Activated naive CD4-positive, alpha-beta T cell treated with anti-CD3 and anti-CD28 coated beads, Interleukin-2, amount 10 ng/mL, durations not matched to agents 7 days and 5 days (primary cell): Measurements from ENCODE around the gene RMND5B.
A peak's percentile ranks its signal among the peaks of the same experiment; 100 is the strongest.
"Not testable (repeated sequence)": the region's sequence is repeated elsewhere in the genome, so short reads cannot be mapped to it uniquely, and the experiment has no call there.

Source experiments
- CTCF ChIA-PET: fragments of 350-600 bp; sonication (Branson Sonifier 250); formaldehyde crosslinking; loops from one replicate; lab custom pipeline; 2021; ENCODE audit warnings: antibody characterized with exemption; lab: Charles Lee
- DNase-seq: peaks from one replicate; pipeline ENCODE4 v3.0.0-alpha.2; 2020
- H3K27ac Mint-ChIP-seq: one replicate; pipeline ENCODE4 v1.8.0; 2021; ENCODE audit warnings: mild to moderate bottlenecking, moderate library complexity, mixed read lengths
- H3K27me3 Mint-ChIP-seq: one replicate; pipeline ENCODE4 v1.8.0; 2021; ENCODE audit warnings: mild to moderate bottlenecking, mixed read lengths
- H3K36me3 Mint-ChIP-seq: one replicate; pipeline ENCODE4 v1.8.0; 2021; ENCODE audit warnings: mixed read lengths
- H3K4me1 Mint-ChIP-seq: one replicate; pipeline ENCODE4 v1.8.0; 2021; ENCODE audit warnings: mixed read lengths
- H3K4me3 Mint-ChIP-seq: one replicate; pipeline ENCODE4 v1.8.0; 2021; ENCODE audit warnings: mild to moderate bottlenecking, moderate library complexity, mixed read lengths
- H3K9me3 Mint-ChIP-seq: one replicate; pipeline ENCODE4 v1.8.0; 2021; ENCODE audit warnings: mixed read lengths

Gene RMND5B, protein sequence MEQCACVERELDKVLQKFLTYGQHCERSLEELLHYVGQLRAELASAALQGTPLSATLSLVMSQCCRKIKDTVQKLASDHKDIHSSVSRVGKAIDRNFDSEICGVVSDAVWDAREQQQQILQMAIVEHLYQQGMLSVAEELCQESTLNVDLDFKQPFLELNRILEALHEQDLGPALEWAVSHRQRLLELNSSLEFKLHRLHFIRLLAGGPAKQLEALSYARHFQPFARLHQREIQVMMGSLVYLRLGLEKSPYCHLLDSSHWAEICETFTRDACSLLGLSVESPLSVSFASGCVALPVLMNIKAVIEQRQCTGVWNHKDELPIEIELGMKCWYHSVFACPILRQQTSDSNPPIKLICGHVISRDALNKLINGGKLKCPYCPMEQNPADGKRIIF

DNA sequence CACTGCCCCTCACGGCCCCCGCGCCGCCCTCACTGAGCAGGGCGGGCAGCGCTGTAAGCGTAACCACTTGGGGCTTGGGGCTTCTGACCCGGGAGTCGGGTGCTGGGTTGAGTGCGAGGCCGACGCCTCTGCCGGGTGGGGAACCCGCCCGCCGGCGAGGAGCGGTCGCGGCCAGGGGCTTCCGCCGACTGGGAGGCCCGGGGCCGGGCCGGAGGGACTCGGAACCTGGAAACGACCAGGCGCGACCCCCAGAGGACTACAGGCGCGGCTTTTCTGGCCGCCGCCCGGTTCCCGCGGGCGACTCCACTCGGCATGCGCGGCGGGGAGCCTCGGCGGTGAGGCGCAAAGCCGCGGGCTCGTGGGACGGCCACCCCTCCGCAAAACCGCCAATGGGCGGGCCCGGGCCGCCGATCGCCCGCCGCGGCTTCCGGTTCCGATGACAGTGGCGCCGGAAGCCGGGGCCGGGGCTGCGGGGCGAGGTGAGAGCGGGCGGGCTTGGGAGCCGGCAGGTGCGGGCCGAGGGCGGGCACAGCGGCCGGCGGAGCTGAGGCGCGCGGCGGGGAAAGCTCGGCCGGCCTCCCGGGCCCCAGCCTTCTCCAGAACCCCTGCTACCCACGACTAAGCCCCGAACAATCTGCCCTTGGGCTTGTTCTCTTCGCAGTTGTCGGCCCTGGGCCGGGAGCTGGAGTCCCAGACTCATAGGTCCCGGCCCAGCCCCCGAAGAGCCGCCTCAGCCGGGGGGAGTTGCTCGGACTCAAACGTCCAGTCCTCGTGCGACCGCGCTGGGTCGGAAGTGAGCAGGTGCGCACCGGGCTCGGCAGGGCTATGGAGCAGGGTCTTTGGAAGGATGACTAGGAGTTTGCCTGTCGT, at the start of gene RMND5B:
Gene RMND5B, plus strand, starts transcription at position 439 of the 870 bp plus-strand sequence. CDS start 7,106 bp downstream, outside the sequence.
- Mint-ChIP-seq H3K4me3 (peak within 1 kb of the TSS; percentile 78), H3K9me3 (no peaks in the 10 kb centered on the region), H3K27ac (peak within 1 kb of the TSS; percentile 75), H3K36me3 (peaks cover 12% of the 10 kb centered on the region), H3K4me1 (peaks cover 25% of the 10 kb centered on the region), H3K27me3 (peaks cover 23% of the 10 kb centered on the region)
- CTCF ChIA-PET, result interaction anchor here (1.7 kb wide), 1 partner anchor 10 kb away, joined by 6 read pairs; no protein-coding TSS in a partner anchor
- DNase-seq, result peak; percentile 87

DNA sequence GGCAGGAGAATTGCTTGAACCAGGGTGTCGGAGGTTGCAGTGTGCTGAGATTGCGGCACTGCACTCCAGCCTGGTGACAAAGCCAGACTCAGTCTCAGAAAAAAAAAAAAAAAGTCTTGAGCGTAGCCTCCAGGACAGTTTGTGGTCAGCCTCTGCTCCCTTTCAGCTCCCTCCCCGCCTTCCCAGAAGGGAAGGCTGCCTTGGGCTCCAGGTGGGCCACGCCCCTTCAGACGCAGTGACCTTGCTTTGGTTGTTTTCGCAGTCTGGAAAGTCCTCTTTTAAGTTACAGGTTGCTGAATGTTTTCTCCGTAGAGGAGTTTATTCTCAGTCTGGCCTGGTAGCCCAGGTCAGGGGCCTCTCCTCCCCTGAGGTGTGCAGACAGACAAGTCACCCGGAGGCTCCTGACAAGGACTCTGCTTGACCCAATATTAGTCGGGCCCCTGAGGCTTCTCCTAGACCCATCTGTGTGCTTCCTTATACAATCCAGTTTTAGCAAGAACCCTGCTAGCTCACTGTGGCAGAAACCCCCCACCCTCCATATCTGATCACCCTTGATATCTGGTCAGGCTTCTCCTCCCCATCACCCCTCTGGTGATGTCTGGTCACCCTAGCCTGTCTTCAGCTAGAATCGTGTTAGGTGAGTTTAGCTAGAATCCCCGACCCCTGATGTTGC, 49.1 kb upstream of the RMND5B start:
- Mint-ChIP-seq H3K27ac (no peak overlapping the region), H3K4me3 (no peak overlapping the region), H3K36me3 (no peaks in the 10 kb centered on the region), H3K27me3 (peaks cover 63% of the 10 kb centered on the region), H3K9me3 (no peaks in the 10 kb centered on the region), H3K4me1 (no peaks in the 10 kb centered on the region)
- DNase-seq, result no peak
- CTCF ChIA-PET, result interaction anchor here (0.5 kb wide), 1 partner anchor 99 kb away, joined by 3 read pairs; no protein-coding TSS in a partner anchor

- CTCF ChIA-PET, result no interaction called here
- no peak overlapping the region for H3K4me3 Mint-ChIP-seq
- H3K27me3 Mint-ChIP-seq, result peaks cover 55% of the 10 kb centered on the region
- no peaks in the 10 kb centered on the region for H3K9me3 Mint-ChIP-seq
- no peak overlapping the region for H3K27ac Mint-ChIP-seq
- no peaks in the 10 kb centered on the region for H3K4me1 Mint-ChIP-seq
- H3K36me3 Mint-ChIP-seq, result no peaks in the 10 kb centered on the region
- no peak for DNase-seq
Observed at GRCh38 chr5:178083922-178084321, 46.9 kb upstream of the RMND5B start.

DNA sequence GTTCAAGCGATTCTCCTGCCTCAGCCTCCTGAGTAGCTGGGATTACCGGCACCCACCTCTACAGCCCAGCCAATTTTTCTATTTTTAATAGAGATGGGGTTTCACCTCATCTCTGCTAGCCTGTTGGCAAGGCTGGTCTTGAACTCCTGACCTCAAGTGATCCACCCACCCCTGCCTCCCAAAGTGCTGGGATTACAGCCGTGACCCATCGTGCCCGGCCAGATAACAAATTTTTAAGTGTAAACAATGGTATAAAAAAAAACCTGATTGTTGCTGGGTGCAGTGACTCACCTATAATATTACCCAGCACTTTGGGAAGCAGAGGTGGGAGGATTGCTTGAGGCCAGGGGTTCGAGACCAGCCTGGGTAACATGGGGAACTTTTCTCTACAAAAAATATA, 45.5 kb upstream of the RMND5B start:
- Mint-ChIP-seq H3K9me3 (no peaks in the 10 kb centered on the region), H3K4me3 (no peak overlapping the region), H3K27me3 (peaks cover 56% of the 10 kb centered on the region), H3K4me1 (no peaks in the 10 kb centered on the region), H3K36me3 (no peaks in the 10 kb centered on the region), H3K27ac (no peak overlapping the region)
- DNase-seq, result no peak
- CTCF ChIA-PET, result interaction anchor here (0.9 kb wide), 1 partner anchor 10 kb away, joined by 3 read pairs; no protein-coding TSS in a partner anchor

DNA sequence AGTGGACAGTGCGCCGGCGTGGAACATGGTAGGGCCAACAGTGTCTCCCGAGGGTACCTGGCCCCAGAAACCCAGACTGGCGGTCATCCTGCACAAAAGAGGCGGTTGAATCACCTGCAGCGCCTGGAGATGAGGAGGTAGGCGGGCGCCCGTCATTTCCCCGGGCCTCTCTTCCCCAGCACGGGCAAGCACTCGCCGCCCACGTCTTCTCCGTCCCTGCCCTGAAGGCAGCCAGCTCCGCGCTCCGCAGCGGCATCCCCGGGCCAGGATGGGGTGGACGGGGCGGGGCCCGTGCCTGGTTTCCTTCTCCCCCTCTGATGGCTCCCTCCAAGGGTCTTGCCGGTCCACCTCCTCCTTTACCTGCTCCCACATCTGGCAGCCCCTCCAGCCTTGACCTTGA, 44.5 kb upstream of the RMND5B start:
- H3K27me3 Mint-ChIP-seq, result peaks cover 56% of the 10 kb centered on the region
- no peaks in the 10 kb centered on the region for H3K36me3 Mint-ChIP-seq
- H3K4me3 Mint-ChIP-seq, result no peak overlapping the region
- no peak for DNase-seq
- H3K27ac Mint-ChIP-seq, result no peak overlapping the region
- CTCF ChIA-PET, result no interaction called here
- H3K9me3 Mint-ChIP-seq, result peaks cover 1% of the 10 kb centered on the region
- H3K4me1 Mint-ChIP-seq, result no peaks in the 10 kb centered on the region

DNA sequence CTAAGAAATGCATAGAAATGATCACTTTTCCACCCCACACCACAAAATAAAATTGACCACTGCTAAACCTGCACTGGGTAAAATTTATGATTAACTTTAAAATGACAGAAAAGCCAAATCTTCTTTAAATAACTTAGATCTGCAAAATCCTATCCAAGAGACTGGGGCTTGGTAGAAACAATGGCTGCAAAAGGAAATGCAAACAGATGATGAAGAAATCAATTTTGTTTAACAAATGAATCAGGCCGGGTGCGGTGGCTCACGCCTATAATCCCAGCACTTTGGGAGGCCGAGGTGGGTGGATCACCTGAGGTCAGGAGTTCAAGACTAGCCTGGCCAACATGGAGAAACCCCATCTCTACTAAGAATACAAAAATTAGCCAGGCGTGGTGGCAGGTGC, 43.6 kb upstream of the RMND5B start:
- H3K27me3 Mint-ChIP-seq, result peaks cover 50% of the 10 kb centered on the region
- H3K4me3 Mint-ChIP-seq, result not testable (repeated sequence)

GRCh38 chr5:178090856-178091255, 40.0 kb upstream of the RMND5B start:
- H3K4me3 Mint-ChIP-seq, result no peak overlapping the region
- H3K27ac Mint-ChIP-seq, result no peak overlapping the region
- H3K4me1 Mint-ChIP-seq, result peaks cover 22% of the 10 kb centered on the region
- CTCF ChIA-PET, result interaction anchor here (0.6 to 4.4 kb wide), 3 partner anchors 14 to 72 kb away, joined by 3 to 20 read pairs (median 3); no protein-coding TSS in a partner anchor
- H3K27me3 Mint-ChIP-seq, result peaks cover 33% of the 10 kb centered on the region
- no peaks in the 10 kb centered on the region for H3K36me3 Mint-ChIP-seq
- H3K9me3 Mint-ChIP-seq, result peaks cover 9% of the 10 kb centered on the region
- DNase-seq, result no peak

More for the DNA sequence above, 43.6 kb upstream of the RMND5B start:
- not testable (repeated sequence) for H3K4me1 Mint-ChIP-seq, DNase-seq, H3K27ac Mint-ChIP-seq, H3K36me3 Mint-ChIP-seq, H3K9me3 Mint-ChIP-seq
- CTCF ChIA-PET, result interaction anchor here (0.6 kb wide), 1 partner anchor 11 kb away, joined by 3 read pairs; no protein-coding TSS in a partner anchor

GRCh38 chr5:178093134-178093533, 37.7 kb upstream of the RMND5B start:
- Mint-ChIP-seq H3K4me3 (no peak overlapping the region), H3K27me3 (peaks cover 25% of the 10 kb centered on the region), H3K4me1 (peaks cover 22% of the 10 kb centered on the region), H3K36me3 (peaks cover 4% of the 10 kb centered on the region), H3K9me3 (peaks cover 12% of the 10 kb centered on the region), H3K27ac (no peak overlapping the region)
- CTCF ChIA-PET, result no interaction called here
- no peak for DNase-seq

- Mint-ChIP-seq H3K4me1 (peaks cover 22% of the 10 kb centered on the region), H3K9me3 (peaks cover 12% of the 10 kb centered on the region), H3K27me3 (peaks cover 14% of the 10 kb centered on the region), H3K36me3 (peaks cover 4% of the 10 kb centered on the region), H3K27ac (no peak overlapping the region), H3K4me3 (no peak overlapping the region)
- peak; percentile 38 for DNase-seq
- CTCF ChIA-PET, result interaction anchor here (1.0 kb wide), 2 partner anchors 19 to 27 kb away, joined by 3 read pairs; no protein-coding TSS in a partner anchor
Observed at GRCh38 chr5:178094345-178094744, 36.5 kb upstream of the RMND5B start.

- Mint-ChIP-seq H3K9me3 (peaks cover 8% of the 10 kb centered on the region), H3K4me3 (no peak overlapping the region), H3K27ac (no peak overlapping the region), H3K27me3 (peaks cover 6% of the 10 kb centered on the region), H3K36me3 (peaks cover 4% of the 10 kb centered on the region), H3K4me1 (peaks cover 12% of the 10 kb centered on the region)
- DNase-seq, result no peak
- CTCF ChIA-PET, result interaction anchor here (2.3 kb wide), 1 partner anchor 23 kb away, joined by 8 read pairs; no protein-coding TSS in a partner anchor
Observed at GRCh38 chr5:178098685-178099084, 32.1 kb upstream of the RMND5B start.

GRCh38 chr5:178103612-178104011, 27.2 kb upstream of the RMND5B start:
- Mint-ChIP-seq H3K27me3 (peaks cover 33% of the 10 kb centered on the region), H3K4me3 (no peak overlapping the region), H3K4me1 (peaks cover 9% of the 10 kb centered on the region), H3K9me3 (no peaks in the 10 kb centered on the region), H3K27ac (no peak overlapping the region), H3K36me3 (no peaks in the 10 kb centered on the region)
- CTCF ChIA-PET, result no interaction called here
- DNase-seq, result no peak

DNA sequence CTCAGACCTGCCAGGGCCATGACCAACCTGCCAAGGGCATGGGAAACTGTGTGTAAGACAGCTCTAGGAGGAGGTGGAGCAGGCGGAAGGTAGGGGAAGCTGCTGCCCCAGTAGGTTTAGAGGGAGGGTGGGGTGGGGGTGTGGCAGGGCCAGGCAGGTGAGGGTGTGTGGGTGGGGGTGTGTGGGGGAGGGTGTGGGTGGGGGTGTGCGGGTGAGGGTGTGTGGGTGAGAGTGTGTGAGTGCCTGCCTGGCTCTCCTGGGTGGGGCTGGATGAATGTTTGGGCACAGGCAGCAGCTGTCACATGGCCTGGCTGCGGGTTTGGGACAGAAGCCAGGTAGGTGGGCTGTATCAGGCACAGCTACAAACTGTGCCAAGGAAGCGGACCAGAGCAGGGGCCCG, 26.3 kb upstream of the RMND5B start:
- no peak for DNase-seq
- Mint-ChIP-seq H3K4me3 (no peak overlapping the region), H3K27ac (no peak overlapping the region), H3K36me3 (no peaks in the 10 kb centered on the region), H3K27me3 (peaks cover 41% of the 10 kb centered on the region), H3K4me1 (peaks cover 15% of the 10 kb centered on the region), H3K9me3 (no peaks in the 10 kb centered on the region)
- CTCF ChIA-PET, result no interaction called here

DNA sequence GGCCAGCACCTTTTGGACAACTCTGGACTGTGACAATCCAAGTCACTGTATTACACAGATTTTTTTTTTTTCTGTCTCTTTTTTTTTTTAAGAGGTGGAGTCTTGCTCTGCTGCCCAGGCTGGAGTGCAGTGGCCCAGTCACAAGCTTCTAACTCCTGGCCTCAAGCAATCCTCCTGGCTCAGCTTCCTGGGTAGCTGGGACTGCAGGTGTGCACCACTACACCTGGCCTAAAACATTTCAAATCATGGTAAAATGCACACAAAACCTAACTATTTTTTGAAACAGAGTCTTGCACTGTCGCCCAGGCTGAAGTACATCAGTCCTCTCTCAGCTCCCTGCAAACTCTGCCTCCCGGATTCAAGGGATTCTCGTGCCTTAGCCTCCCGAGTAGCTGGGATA, 24.7 kb upstream of the RMND5B start:
- H3K36me3 Mint-ChIP-seq, result no peaks in the 10 kb centered on the region
- H3K27ac Mint-ChIP-seq, result no peak overlapping the region
- H3K27me3 Mint-ChIP-seq, result peaks cover 53% of the 10 kb centered on the region
- H3K4me3 Mint-ChIP-seq, result no peak overlapping the region
- CTCF ChIA-PET, result interaction anchor here (0.7 to 2.1 kb wide), 4 partner anchors 10 to 30 kb away, joined by 3 to 7 read pairs (median 5); no protein-coding TSS in a partner anchor
- H3K9me3 Mint-ChIP-seq, result no peaks in the 10 kb centered on the region
- DNase-seq, result no peak
- H3K4me1 Mint-ChIP-seq, result peaks cover 15% of the 10 kb centered on the region
